HepG2 (cell line): ENCODE measurements around the gene PEMT. TPM values are rescaled to one million over a fixed set of nuclear protein-coding genes. Genes with fewer than 3 reads are reported as not detected.
A peak's percentile ranks its signal among the peaks of the same experiment; 100 is the strongest.

ENCODE experiments used
- ATAC-seq: fragments of 200-7000 bp; cut with Tn5 transposase; 3 replicates; pipeline ENCODE4 v1.9.1; 2020; ENCODE audit warnings: mild to moderate bottlenecking, moderate library complexity
- BruUV-seq: library from RNA; stranded (reverse); fragments of 400-500 nt; replicated peaks from 2 replicates; lab custom pipeline; 2021; lab: Mats Ljungman, UMichigan
- CTCF ChIA-PET: fragments of 300-600 bp; formaldehyde crosslinking; extraction: SDS; loops from one replicate; lab custom pipeline; 2021; ENCODE audit warnings: low total read pairs, inconsistent platforms, low intra/inter-chr PET ratio; lab: Yijun Ruan, JAX
- POLR2A ChIA-PET: fragments of 350-600 bp; sonication (Branson Sonifier 250); formaldehyde crosslinking; loops from one replicate; lab custom pipeline; 2020; ENCODE audit warnings: antibody characterized with exemption, inconsistent platforms; lab: Yijun Ruan, JAX
- DNase-seq: peaks from one replicate; pipeline ENCODE4 v3.0.0-alpha.2; 2015; ENCODE audit warnings: low spot score
- FAIRE-seq: peaks from 3 replicates; lab custom pipeline; 2011; peaks lifted over from hg19 to GRCh38; lab: Jason Lieb, UNC
- H2AFZ ChIP-seq: one replicate; pipeline ENCODE4 v1.6.1; 2011; ENCODE audit warnings: low read length, inconsistent platforms
- H3K27ac ChIP-seq: fragments of 300-600 bp; 3 replicates; pipeline ENCODE4 v1.8.0; 2011; ENCODE audit warnings: mixed run types, mild to moderate bottlenecking, mixed read lengths, low read length, inconsistent platforms; ENCODE audit not compliant: insufficient read depth; ENCODE audit errors: extremely low read length
- H3K27me3 ChIP-seq, 2 experiments: fragments of 200-600 bp in 1 of 2; 2 replicates in 1 of 2; 3 replicates in 1 of 2; pipeline versions ENCODE4 v1.6.0 to v1.8.0; 2011; ENCODE audit warnings: low read length in 2 of 2, mild to moderate bottlenecking in 2 of 2, moderate library complexity in 2 of 2, inconsistent platforms in 1 of 2; ENCODE audit not compliant: insufficient read depth in 2 of 2, control insufficient read depth in 1 of 2
- H3K36me3 ChIP-seq, 2 experiments: fragments of 200-600 bp in 1 of 2; replicated peaks in 1 of 2; 2 replicates in 1 of 2; 3 replicates in 1 of 2; pipeline versions ENCODE4 v1.5.1 to v1.8.0; 2011; ENCODE audit warnings: low read length in 2 of 2, inconsistent platforms in 1 of 2; ENCODE audit not compliant: insufficient read depth in 2 of 2, control insufficient read depth in 1 of 2
- H3K4me1 ChIP-seq: 2 replicates; pipeline ENCODE4 v1.5.1; 2012; ENCODE audit warnings: low read length, inconsistent platforms; ENCODE audit not compliant: insufficient read depth
- H3K4me2 ChIP-seq: 2 replicates; pipeline ENCODE4 v1.6.0; 2011; ENCODE audit warnings: low read depth, low read length, inconsistent platforms
- H3K4me3 ChIP-seq, 3 experiments: fragments of 200-600 bp in 1 of 3; sonication (generic), shearing (Covaris generic) in 1 of 3; replicated peaks in 1 of 3; 2 replicates each; pipeline ENCODE4 v1.5.1; 2011 to 2016; ENCODE audit warnings: low read length in 3 of 3, inconsistent platforms in 2 of 3, low read depth in 2 of 3, mild to moderate bottlenecking in 2 of 3, control low read depth in 1 of 3, mixed read lengths in 1 of 3; ENCODE audit not compliant: insufficient read depth in 1 of 3
- H3K79me2 ChIP-seq: one replicate; pipeline ENCODE4 v1.6.1; 2011; ENCODE audit warnings: low read length, inconsistent platforms; ENCODE audit not compliant: insufficient read depth
- H3K9ac ChIP-seq: 2 replicates; pipeline ENCODE4 v1.6.0; 2011; ENCODE audit warnings: mild to moderate bottlenecking, low read depth, low read length, inconsistent platforms; ENCODE audit not compliant: insufficient read depth
- H3K9me3 ChIP-seq: 2 replicates; pipeline ENCODE4 v1.5.1; 2012; ENCODE audit warnings: mild to moderate bottlenecking, low read length
- H4K20me1 ChIP-seq: 2 replicates; pipeline ENCODE4 v1.6.0; 2011; ENCODE audit warnings: inconsistent platforms, mild to moderate bottlenecking, low read length, moderate library complexity; ENCODE audit not compliant: insufficient read depth
- AKAP8 ChIP-seq: sonication (generic); formaldehyde crosslinking; IDR thresholded peaks from 2 replicates; pipeline ENCODE4 v1.5.1; 2020; ENCODE audit warnings: mild to moderate bottlenecking, missing genetic modification reagents
- MAFF ChIP-seq: IDR thresholded peaks from 2 replicates; pipeline ENCODE4 v1.6.1; 2011; ENCODE audit warnings: low read depth, low read length, improper control_type of control experiment
- MAFG ChIP-seq: sonication (generic); formaldehyde crosslinking; IDR thresholded peaks from 2 replicates; pipeline ENCODE4 v1.5.1; 2020; ENCODE audit warnings: mild to moderate bottlenecking, missing genetic modification reagents
- MAFK ChIP-seq, 2 experiments: IDR thresholded peaks in 1 of 2; conservative IDR thresholded peaks in 1 of 2; 2 replicates each; pipeline ENCODE4 v1.6.1; 2011; ENCODE audit warnings: improper control_type of control experiment in 2 of 2, low read length in 2 of 2
- SIN3A ChIP-seq: IDR thresholded peaks from 2 replicates; pipeline ENCODE4 v1.6.1; 2011; ENCODE audit warnings: low read depth, mild to moderate bottlenecking, control low read depth, low read length, borderline replicate concordance
- ZFAT ChIP-seq: sonication (generic); formaldehyde crosslinking; conservative IDR thresholded peaks from 2 replicates; pipeline ENCODE4 v1.8.1; 2023; ENCODE audit warnings: missing genetic modification reagents, inconsistent platforms
- ZFP1 ChIP-seq: IDR thresholded peaks from 2 replicates; pipeline ENCODE4 v1.6.1; 2016
- ZFX ChIP-seq: sonication (generic); formaldehyde crosslinking; IDR thresholded peaks from 2 replicates; pipeline ENCODE4 v1.4.0; 2020; ENCODE audit warnings: mild to moderate bottlenecking, low read depth, missing genetic modification reagents, moderate library complexity
- ZKSCAN1 ChIP-seq: fragments of 150-350 bp; IDR thresholded peaks from 2 replicates; pipeline ENCODE4 v1.6.1; 2014; ENCODE audit warnings: low read length
- ZMYM4 ChIP-seq: sonication (generic); formaldehyde crosslinking; IDR thresholded peaks from 2 replicates; pipeline ENCODE4 v1.8.1; 2023; ENCODE audit warnings: mild to moderate bottlenecking, missing genetic modification reagents
- ZNF678 ChIP-seq: sonication (generic); formaldehyde crosslinking; IDR thresholded peaks from 2 replicates; pipeline ENCODE4 v1.4.0; 2020; ENCODE audit warnings: mild to moderate bottlenecking, missing genetic modification reagents
- WGBS: methylation state at CpG from one replicate; pipeline ENCODE4 v1.1.6; 2017; ENCODE audit warnings: low lambda C conversion rate; 5-methylcytosine and 5-hydroxymethylcytosine counted together
- in situ Hi-C: cut with HindIII; loops from 2 replicates; pipeline ENCODE4 v1.10.0; 2017; ENCODE audit warnings: low pct_unique_long_range_greater_than_20kb; ENCODE audit not compliant: extremely low pct_ligation_motif_present
- intact Hi-C: fragments of 100-400 bp; cut with micrococcal nuclease; formaldehyde crosslinking; loops from one replicate; pipeline ENCODE4 v1.10.0; 2022; ENCODE audit not compliant: unreplicated experiment
- polyA plus RNA-seq, 8 experiments: library from polyadenylated mRNA; depleted of rRNA in 3 of 8; stranded (reverse) in 7 of 8; unstranded in 1 of 8; fragments of >200 nt; fragmentation: Illumina TruSeq in 4 of 8; extraction: Trizol in 4 of 8; gene quantifications; 2 replicates each; pipeline versions ENCODE4 v1.2.1 to v1.2.3, GENCODE V29; 2011 to 2016; ENCODE audit warnings: low read depth in 4 of 8, missing spikeins in 1 of 8, mixed read lengths in 1 of 8; ENCODE audit not compliant: insufficient read depth in 1 of 8
- total RNA-seq, 5 experiments: library from RNA; depleted of rRNA; stranded (reverse); fragments of >200 nt; fragmentation: Illumina TruSeq; extraction: Trizol; gene quantifications; 2 replicates each; pipeline ENCODE4 v1.2.3, GENCODE V29; 2016; ENCODE audit warnings: low read depth in 1 of 5
- TF ChIP-seq, protein P1 (sequence below): sonication (generic); formaldehyde crosslinking; IDR thresholded peaks from 2 replicates; pipeline ENCODE4 v1.4.0; 2020; ENCODE audit warnings: mild to moderate bottlenecking, missing genetic modification reagents

PEMT gene
- total and polyA plus RNA-seq, 2 of the 13 experiments (the other 11 are each of a cell fraction or from before 2014, with no cell fraction given) = 31.7 to 43.6 TPM

DNA sequence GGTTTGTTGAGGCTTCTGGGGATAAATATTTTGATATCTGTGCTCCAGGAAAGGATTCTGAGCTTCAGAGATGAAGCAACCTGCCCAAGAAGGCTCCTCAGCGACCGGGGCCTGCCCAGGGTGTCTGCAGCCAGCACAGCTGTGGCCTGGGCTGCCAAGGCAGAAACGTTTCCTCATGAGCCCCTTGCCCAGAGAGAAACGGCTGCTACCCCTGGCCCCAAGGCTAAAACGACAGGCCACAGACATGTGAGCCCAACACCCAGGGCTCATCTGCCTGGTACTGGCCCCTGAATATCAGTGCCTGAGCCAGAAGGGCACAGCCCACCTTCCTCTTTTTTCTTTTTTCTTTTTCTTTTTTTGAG, 49.9 kb downstream of the PEMT start:
- CTCF ChIA-PET = no interaction called here
- H3K4me3 ChIP-seq = no peak overlapping the region
- no peak overlapping the region for H3K9ac ChIP-seq
- H4K20me1 ChIP-seq = no peaks in the 10 kb centered on the region
- no peak for TF ChIP-seq ZNF678
- no peak for TF ChIP-seq MAFG
- no peak for TF ChIP-seq ZFAT
- no peak for TF ChIP-seq ZKSCAN1
- no peak for TF ChIP-seq ZFP1 (CRISPR knock-in tag)
- TF ChIP-seq SIN3A = no peak
- no peak for TF ChIP-seq AKAP8
- WGBS = 79% methylated on average over 1 of the region's 5 CpGs
- no peak for ATAC-seq
- no peak for FAIRE-seq
- no peak overlapping the region for H2AFZ ChIP-seq
- H3K79me2 ChIP-seq = no peaks in the 10 kb centered on the region
- BruUV-seq = no TSS peak
- H3K4me1 ChIP-seq = peaks cover 53% of the 10 kb centered on the region
- DNase-seq = no peak
- no peaks in the 10 kb centered on the region; a peak in 1 of 5 replicates for H3K36me3 ChIP-seq
- intact Hi-C loops = no loop called here
- POLR2A ChIA-PET = interaction anchor here (1.5 kb wide), 1 partner anchor 45 kb away, joined by 5 read pairs; no protein-coding TSS in a partner anchor
- H3K27me3 ChIP-seq = no peaks in the 10 kb centered on the region
- H3K9me3 ChIP-seq = no peaks in the 10 kb centered on the region
- H3K27ac ChIP-seq = no peak overlapping the region
- in situ Hi-C loops = no loop called here
- H3K4me2 ChIP-seq = no peak overlapping the region

DNA sequence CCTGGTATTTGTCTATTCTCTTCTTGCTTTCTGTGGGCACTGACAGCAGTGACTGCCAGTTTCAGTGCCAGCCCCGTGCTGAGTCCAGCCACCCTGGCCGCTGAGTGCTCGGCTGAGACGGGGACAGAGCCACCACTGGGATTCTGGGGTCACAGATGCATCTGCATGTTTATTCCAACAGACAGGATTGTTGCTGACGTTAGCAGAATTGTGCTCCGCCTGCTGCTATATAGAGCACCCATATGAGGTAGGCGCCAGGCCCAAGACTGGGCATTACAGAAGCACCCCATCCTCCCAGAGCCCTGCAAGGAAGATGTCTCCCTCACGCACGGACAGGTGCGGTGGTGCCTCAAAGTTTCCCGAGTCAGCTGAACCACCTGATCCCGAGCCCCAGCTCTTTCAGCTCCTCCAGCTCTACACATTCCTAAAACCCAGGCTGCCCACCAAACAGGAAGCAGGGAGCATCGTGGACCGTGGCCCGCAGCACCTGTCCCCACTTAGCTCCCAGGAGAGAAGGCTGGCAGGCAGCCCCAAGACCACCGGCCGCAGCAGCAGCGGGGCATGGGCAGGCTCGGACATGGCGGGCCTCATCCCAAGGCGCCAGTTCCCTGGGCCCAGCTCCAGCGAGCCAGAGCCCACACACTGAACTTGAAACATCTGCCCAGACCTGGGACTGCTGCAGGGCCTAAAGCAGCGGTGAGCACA, 50.4 kb downstream of the PEMT start:
- peaks cover 53% of the 10 kb centered on the region for H3K4me1 ChIP-seq
- H3K4me3 ChIP-seq = no peak overlapping the region
- ChIA-PET CTCF (no interaction called here), POLR2A (interaction anchor here (1.5 to 2.9 kb wide), 2 partner anchors 44 kb away, joined by 5 to 47 read pairs; partner anchors contain the start of gene RASD1)
- H3K27ac ChIP-seq = no peak overlapping the region
- H3K79me2 ChIP-seq = no peaks in the 10 kb centered on the region
- no TSS peak for BruUV-seq
- TF ChIP-seq ZFX (no peak), MAFK (conservative IDR thresholded peaks at IDR 0.05 in 1 of 2, IDR thresholded peaks at IDR 0.05 in 1 of 2; ENCODE audit: low read length in 2 of 2) (peak; percentile 71 to 77), ZMYM4 (CRISPR knock-in tag) (no peak), MAFF (peak; percentile 67)
- TF ChIP-seq, protein P1, sequence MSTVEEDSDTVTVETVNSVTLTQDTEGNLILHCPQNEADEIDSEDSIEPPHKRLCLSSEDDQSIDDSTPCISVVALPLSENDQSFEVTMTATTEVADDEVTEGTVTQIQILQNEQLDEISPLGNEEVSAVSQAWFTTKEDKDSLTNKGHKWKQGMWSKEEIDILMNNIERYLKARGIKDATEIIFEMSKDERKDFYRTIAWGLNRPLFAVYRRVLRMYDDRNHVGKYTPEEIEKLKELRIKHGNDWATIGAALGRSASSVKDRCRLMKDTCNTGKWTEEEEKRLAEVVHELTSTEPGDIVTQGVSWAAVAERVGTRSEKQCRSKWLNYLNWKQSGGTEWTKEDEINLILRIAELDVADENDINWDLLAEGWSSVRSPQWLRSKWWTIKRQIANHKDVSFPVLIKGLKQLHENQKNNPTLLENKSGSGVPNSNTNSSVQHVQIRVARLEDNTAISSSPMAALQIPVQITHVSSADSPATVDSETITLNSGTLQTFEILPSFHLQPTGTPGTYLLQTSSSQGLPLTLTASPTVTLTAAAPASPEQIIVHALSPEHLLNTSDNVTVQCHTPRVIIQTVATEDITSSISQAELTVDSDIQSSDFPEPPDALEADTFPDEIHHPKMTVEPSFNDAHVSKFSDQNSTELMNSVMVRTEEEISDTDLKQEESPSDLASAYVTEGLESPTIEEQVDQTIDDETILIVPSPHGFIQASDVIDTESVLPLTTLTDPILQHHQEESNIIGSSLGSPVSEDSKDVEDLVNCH = no peak
- no peak overlapping the region for H3K9ac ChIP-seq
- no peaks in the 10 kb centered on the region for H3K27me3 ChIP-seq
- no peaks in the 10 kb centered on the region for H3K9me3 ChIP-seq
- FAIRE-seq (no peak), ATAC-seq (no peak), DNase-seq (no peak)
- no peaks in the 10 kb centered on the region; a peak in 1 of 5 replicates for H3K36me3 ChIP-seq
- no peak overlapping the region for H3K4me2 ChIP-seq
- in situ Hi-C loops (no loop called here), intact Hi-C loops (no loop called here)
- no peaks in the 10 kb centered on the region; the same call in 1 of the 2 replicates for H4K20me1 ChIP-seq
- H2AFZ ChIP-seq = no peak overlapping the region
- 100% methylated on average over 8 of the region's 23 CpGs for WGBS
